K562 (cell line): ENCODE results near the gene STAMBPL1. TPM values are rescaled to one million over a fixed set of nuclear protein-coding genes. Genes with fewer than 3 reads are reported as not detected.

Experiments
- ATAC-seq: fragments of 200-7000 bp; cut with Tn5 transposase; 3 replicates; pipeline ENCODE4 v1.9.1; 2020; ENCODE audit warnings: moderate library complexity
- Bru-seq: library from RNA; stranded (reverse); fragments of 400-500 nt; gene quantifications from one replicate; lab custom pipeline; 2021; lab: Mats Ljungman, UMichigan
- BruChase-seq, 2 experiments: library from RNA; stranded (reverse); fragments of 400-500 nt; gene quantifications; one replicate each; lab custom pipeline; 2021; lab: Mats Ljungman, UMichigan
- BruUV-seq: library from RNA; stranded (reverse); fragments of 400-500 nt; replicated peaks from 2 replicates; lab custom pipeline; 2021; lab: Mats Ljungman, UMichigan
- CTCF ChIA-PET: fragments of 300-600 bp; formaldehyde crosslinking; extraction: SDS; loops from one replicate; lab custom pipeline; 2021; ENCODE audit warnings: low intra/inter-chr PET ratio; lab: Yijun Ruan, JAX
- POLR2A ChIA-PET: fragments of 300-600, 350-650 bp; sonication (Branson Sonifier 250); formaldehyde crosslinking; extraction: SDS; loops from one replicate; lab custom pipeline; 2021; ENCODE audit warnings: antibody characterized with exemption, inconsistent platforms; lab: Yijun Ruan, JAX
- DNase-seq, 4 experiments: peaks; one replicate each; pipeline versions ENCODE4 v3.0.0 to v3.0.0-alpha.2; 2011 to 2018; ENCODE audit warnings: low spot score in 3 of 4, mixed read lengths in 3 of 4; ENCODE audit errors: extremely low read depth in 1 of 4
- FAIRE-seq: peaks from 2 replicates; lab custom pipeline; 2011; peaks lifted over from hg19 to GRCh38; lab: Jason Lieb, UNC
- H2AFZ ChIP-seq: 2 replicates; pipeline ENCODE4 v1.6.0; 2011; ENCODE audit warnings: low read depth, low read length, control low read depth, inconsistent platforms
- H3K27ac ChIP-seq: fragments of 200-600 bp; 3 replicates; pipeline ENCODE4 v1.8.0; 2011; ENCODE audit warnings: low read depth, mild to moderate bottlenecking, control low read depth, inconsistent platforms, low read length, moderate library complexity, mixed read lengths; ENCODE audit errors: extremely low read depth
- H3K27me3 ChIP-seq, 2 experiments: fragments of 300-600 bp in 1 of 2; 2 replicates in 1 of 2; 3 replicates in 1 of 2; pipeline versions ENCODE4 v1.6.0 to v1.8.0; 2011; ENCODE audit warnings: inconsistent platforms in 2 of 2, low read length in 2 of 2, mild to moderate bottlenecking in 1 of 2, mixed read lengths in 1 of 2, moderate library complexity in 1 of 2; ENCODE audit not compliant: control insufficient read depth in 2 of 2, insufficient read depth in 2 of 2
- H3K36me3 ChIP-seq: fragments of 300-600 bp; 3 replicates; pipeline ENCODE4 v1.8.0; 2011; ENCODE audit warnings: mild to moderate bottlenecking, low read length, inconsistent platforms; ENCODE audit not compliant: control insufficient read depth, insufficient read depth
- H3K4me1 ChIP-seq, 2 experiments: fragments of 200-600 bp in 1 of 2; replicated peaks in 1 of 2; 2 replicates in 1 of 2; 3 replicates in 1 of 2; pipeline versions ENCODE4 v1.5.1 to v1.8.0; 2011; ENCODE audit warnings: inconsistent platforms in 2 of 2, low read length in 2 of 2, mild to moderate bottlenecking in 1 of 2, mixed read lengths in 1 of 2, moderate library complexity in 1 of 2; ENCODE audit not compliant: control insufficient read depth in 2 of 2, insufficient read depth in 2 of 2
- H3K4me2 ChIP-seq: 2 replicates; pipeline ENCODE4 v1.6.1; 2011; ENCODE audit warnings: low read length, control low read depth, inconsistent platforms, mixed read lengths; ENCODE audit not compliant: insufficient read depth
- H3K4me3 ChIP-seq: fragments of 200-600 bp; sonication (generic), shearing (Covaris generic); 2 replicates; pipeline ENCODE4 v1.5.1; 2016; ENCODE audit warnings: control low read depth, inconsistent platforms
- H3K79me2 ChIP-seq: fragments of 200-600 bp; 3 replicates; pipeline ENCODE4 v1.8.0; 2011; ENCODE audit warnings: low read length, inconsistent platforms; ENCODE audit not compliant: control insufficient read depth, insufficient read depth
- H3K9ac ChIP-seq, 2 experiments: 2 replicates each; pipeline versions ENCODE4 v1.6.0 to v1.6.1; 2011; ENCODE audit warnings: low read depth in 2 of 2, low read length in 2 of 2, control low read depth in 1 of 2, inconsistent platforms in 1 of 2, mild to moderate bottlenecking in 1 of 2, mixed read lengths in 1 of 2; ENCODE audit not compliant: insufficient read depth in 1 of 2
- H3K9me1 ChIP-seq: one replicate; pipeline ENCODE4 v1.6.0; 2011; ENCODE audit warnings: inconsistent platforms, mild to moderate bottlenecking, low read length, moderate library complexity; ENCODE audit not compliant: control insufficient read depth, insufficient read depth
- H3K9me3 ChIP-seq: replicated peaks from 2 replicates; pipeline ENCODE4 v1.5.1; 2011; ENCODE audit warnings: low read depth, low read length, inconsistent platforms; ENCODE audit not compliant: control insufficient read depth, insufficient read depth
- H4K20me1 ChIP-seq: replicated peaks from 2 replicates; pipeline ENCODE4 v1.6.1; 2011; ENCODE audit warnings: low read length, inconsistent platforms, mixed read lengths; ENCODE audit not compliant: control insufficient read depth, insufficient read depth
- BRD9 ChIP-seq: fragments of 450-650 bp; IDR thresholded peaks from 2 replicates; pipeline ENCODE4 v1.6.1; 2018; ENCODE audit warnings: low read depth; ENCODE audit not compliant: partially characterized antibody
- CREB1 ChIP-seq, 2 experiments: sonication (generic) in 1 of 2; formaldehyde crosslinking in 1 of 2; IDR thresholded peaks; 2 replicates each; pipeline versions ENCODE4 v1.6.1 to v1.8.0; 2012 to 2022; ENCODE audit warnings: inconsistent platforms in 1 of 2, mild to moderate bottlenecking in 1 of 2, missing genetic modification reagents in 1 of 2, moderate library complexity in 1 of 2
- FOXO4 ChIP-seq: fragments of 450-650 bp; formaldehyde crosslinking; IDR thresholded peaks from 2 replicates; pipeline ENCODE4 v1.4.0; 2020; ENCODE audit warnings: mild to moderate bottlenecking, moderate library complexity
- MED1 ChIP-seq: sonication (generic); formaldehyde crosslinking; IDR thresholded peaks from 2 replicates; pipeline ENCODE4 v1.8.1; 2023; ENCODE audit warnings: missing genetic modification reagents, borderline replicate concordance
- SMAD2 ChIP-seq: fragments of 150-350 bp; IDR thresholded peaks from 2 replicates; pipeline ENCODE4 v1.6.1; 2014; ENCODE audit warnings: low read depth, mild to moderate bottlenecking, low read length
- ZNF436 ChIP-seq: fragments of 250-450, 450-650 bp; sonication (Bioruptor Pico); formaldehyde crosslinking; IDR thresholded peaks from 2 replicates; pipeline ENCODE4 v1.7.0; 2020; ENCODE audit warnings: mild to moderate bottlenecking
- WGBS: fragments of 100-300 bp; shearing (Covaris generic); methylation state at CpG from one replicate; pipeline ENCODE4 v1.1.6; 2016; ENCODE audit warnings: low coverage, mixed read lengths; ENCODE audit not compliant: insufficient coverage; ENCODE audit errors: missing lambda C conversion rate; 5-methylcytosine and 5-hydroxymethylcytosine counted together
- in situ Hi-C: fragments of 300-500 bp; cut with MboI; formaldehyde crosslinking; loops from 4 replicates; pipeline ENCODE4 v1.15.0; 2018; ENCODE audit warnings: inconsistent platforms, mixed read lengths
- intact Hi-C: fragments of 100-400 bp; cut with micrococcal nuclease; formaldehyde crosslinking; loops from 2 replicates; pipeline ENCODE4 v1.14.2; 2022
- long read RNA-seq, 3 experiments: library from polyadenylated mRNA in 2 of 3; library from RNA in 1 of 3; unstranded in 2 of 3; stranded (forward) in 1 of 3; transcript quantifications; one replicate each; pipeline ENCODE4 v2.0.0, GENCODE V29; 2019 to 2022
- polyA minus RNA-seq, 3 experiments: library from RNA; depleted of rRNA, polyadenylated mRNA; stranded (reverse); fragments of >200 nt; gene quantifications; 2 replicates each; pipeline ENCODE4 v1.2.3, GENCODE V29; 2011
- polyA plus RNA-seq, 8 experiments: library from polyadenylated mRNA; depleted of rRNA in 4 of 8; stranded (reverse) in 5 of 8; unstranded in 3 of 8; fragments of >200 nt; fragmentation: Nextera tagmentation in 2 of 8; fragmentation: Illumina TruSeq in 1 of 8; extraction: Ambion mirVana in 2 of 8; extraction: Trizol in 1 of 8; gene quantifications; 2 replicates each; pipeline versions ENCODE4 v1.2.1 to v1.2.3, GENCODE V29; 2011 to 2014; ENCODE audit warnings: inconsistent platforms in 1 of 8, missing spikeins in 1 of 8
- total RNA-seq, 7 experiments: library from RNA; depleted of rRNA in 6 of 7; stranded (reverse); fragments of >200 nt in 6 of 7; fragmentation: Illumina TruSeq in 2 of 7; extraction: Trizol in 2 of 7; gene quantifications; 2 replicates each; pipeline versions ENCODE4 v1.2.1 to v1.2.3, GENCODE V29; 2011 to 2021; ENCODE audit warnings: low replicate concordance in 1 of 7
- TF ChIP-seq, protein P1 (sequence below): fragments of 450-650 bp; IDR thresholded peaks from 2 replicates; pipeline ENCODE4 v1.6.1; 2016; ENCODE audit warnings: low read depth, mild to moderate bottlenecking, moderate library complexity

The STAMBPL1 gene
- not detected in 2 replicates for total RNA-seq (2011; cell fraction: chromatin; rRNA removed; ENCODE audit: low replicate concordance)
- total RNA-seq (2011; cell fraction: nucleolus; rRNA removed), result not detected in 2 replicates
- total RNA-seq (2011; cell fraction: nucleoplasm; rRNA removed), result not detected in 2 replicates
- not detected in 2 replicates for total RNA-seq (2014; rRNA removed)
- not detected in 2 replicates for total RNA-seq (2014; rRNA removed; fragmentation: Illumina TruSeq; extraction: Trizol)
- not detected in 2 replicates for total RNA-seq (2015; rRNA removed; fragmentation: Illumina TruSeq; extraction: Trizol)
- 0.09 and 0.25 TPM in 2 replicates for total RNA-seq (2021)
- not detected in 2 replicates for polyA plus RNA-seq (2011; rRNA removed)
- polyA plus RNA-seq (2011; cell fraction: cytosol; rRNA removed), result not detected in 2 replicates
- not detected in 2 replicates for polyA plus RNA-seq (2011; cell fraction: nucleus; rRNA removed)
- 0.10 TPM in 1 of 2 replicates, not detected in the other for polyA plus RNA-seq (2012)
- not detected in 2 replicates for polyA plus RNA-seq (2014; fragmentation: Illumina TruSeq; extraction: Trizol)
- polyA plus RNA-seq (2014; fragmentation: Nextera tagmentation; extraction: Ambion mirVana), result not detected
- 0.04 TPM in 1 of 2 replicates, not detected in the other for polyA plus RNA-seq (2014; rRNA removed)
- polyA minus RNA-seq (2011; rRNA and poly(A)+ RNA removed), result not detected in 2 replicates
- not detected in 2 replicates for polyA minus RNA-seq (2011; cell fraction: cytosol; rRNA and poly(A)+ RNA removed)
- not detected in 2 replicates for polyA minus RNA-seq (2011; cell fraction: nucleus; rRNA and poly(A)+ RNA removed)
- percentile 10 among the genes with signal in this experiment for Bru-seq, nascent RNA
- BruChase-seq, experiment 1, labeled RNA remaining after a 2-hour chase, result percentile 8 among the genes with signal in this experiment
- percentile 13 among the genes with signal in this experiment for BruChase-seq, experiment 2, labeled RNA remaining after a 6-hour chase
- long read RNA-seq, experiment 1, result 0 reads
- long read RNA-seq, experiment 2, result 0 reads
- long read RNA-seq, experiment 3, result 0 reads

- no peak within 1 kb of the TSS for H3K27ac ChIP-seq
- peaks cover 0 to 14% of the 10 kb centered on the region in 2 experiments; a peak in 2 of 5 replicates for H3K27me3 ChIP-seq
- H2AFZ ChIP-seq, result peak within 1 kb of the TSS; percentile 31; the same call in 1 of the 2 replicates
- DNase-seq (no peak), FAIRE-seq (no peak), ATAC-seq (peak; percentile 54)
- CTCF ChIA-PET, result no interaction called here
- BruUV-seq, result no TSS peak
- no peaks in the 10 kb centered on the region for H4K20me1 ChIP-seq
- no peaks in the 10 kb centered on the region for H3K36me3 ChIP-seq
- no peaks in the 10 kb centered on the region for H3K9me1 ChIP-seq
- peak within 1 kb of the TSS; percentile 41 for H3K4me2 ChIP-seq
- no peak for TF ChIP-seq SMAD2
- TF ChIP-seq FOXO4, result no peak
- no peak for TF ChIP-seq ZNF436 (CRISPR knock-in tag)
- TF ChIP-seq, protein P1, sequence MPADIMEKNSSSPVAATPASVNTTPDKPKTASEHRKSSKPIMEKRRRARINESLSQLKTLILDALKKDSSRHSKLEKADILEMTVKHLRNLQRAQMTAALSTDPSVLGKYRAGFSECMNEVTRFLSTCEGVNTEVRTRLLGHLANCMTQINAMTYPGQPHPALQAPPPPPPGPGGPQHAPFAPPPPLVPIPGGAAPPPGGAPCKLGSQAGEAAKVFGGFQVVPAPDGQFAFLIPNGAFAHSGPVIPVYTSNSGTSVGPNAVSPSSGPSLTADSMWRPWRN, result no peak
- no peak for TF ChIP-seq MED1 (CRISPR knock-in tag)
- no peak for TF ChIP-seq CREB1 (IDR thresholded peaks at IDR 0.05)
- no peak for TF ChIP-seq CREB1 (CRISPR knock-in tag; IDR thresholded peaks at IDR 0.05)
- TF ChIP-seq BRD9, result no peak
- H3K4me3 ChIP-seq, result peak within 1 kb of the TSS; percentile 16; the same call in 1 of the 2 replicates
- H3K9me3 ChIP-seq, result no peaks in the 10 kb centered on the region
- H3K79me2 ChIP-seq, result no peaks in the 10 kb centered on the region
- H3K4me1 ChIP-seq, result peaks cover 0 to 10% of the 10 kb centered on the region in 2 experiments; a peak in 2 of 5 replicates
- intact Hi-C loops (no loop called here), in situ Hi-C loops (no loop called here)
- POLR2A ChIA-PET, result no interaction called here
- WGBS, result 1% methylated on average over 13 of the region's 26 CpGs
- peak within 1 kb of the TSS in 1 of 2 experiments; percentile 64; a peak in 2 of 4 replicates for H3K9ac ChIP-seq
These were observed at the start of gene STAMBPL1 for GRCh38 chr10:88879534-88880281. STAMBPL1 (plus strand) TSS chr10:88880245; CDS start chr10:88901709, 21,464 bp downstream.
